H1 (cell line): ENCODE results near the gene OPN3. TPM values are rescaled to one million over a fixed set of nuclear protein-coding genes. Genes with fewer than 3 reads are reported as not detected.

ENCODE experiments used
- CTCF ChIA-PET: fragments of 300-600 bp; sonication (Branson Sonifier 250); formaldehyde crosslinking; loops from one replicate; lab custom pipeline; 2021; ENCODE audit not compliant: partially characterized antibody; lab: Charles Lee
- POLR2A ChIA-PET: fragments of 300-600 bp; sonication (Branson Sonifier 250); formaldehyde crosslinking; loops from one replicate; lab custom pipeline; 2021; ENCODE audit warnings: inconsistent platforms; ENCODE audit not compliant: partially characterized antibody; lab: Charles Lee
- DNase-seq, 2 experiments: peaks; one replicate each; pipeline versions ENCODE4 v3.0.0 to v3.0.0-alpha.2; 2010 to 2022; ENCODE audit warnings: low spot score in 2 of 2, low read depth in 1 of 2, mixed read lengths in 1 of 2
- FAIRE-seq: peaks from 2 replicates; lab custom pipeline; 2011; peaks lifted over from hg19 to GRCh38; lab: Jason Lieb, UNC
- H2AFZ ChIP-seq: 2 replicates; pipeline ENCODE4 v1.8.1; 2012; ENCODE audit warnings: low read length, inconsistent platforms
- H2AK5ac ChIP-seq: 2 replicates; pipeline ENCODE4 v1.6.1; 2013; ENCODE audit warnings: low read depth, low read length
- H2BK120ac ChIP-seq: replicated peaks from 2 replicates; pipeline ENCODE3; 2013; ENCODE audit warnings: low read depth, low read length, inconsistent platforms
- H2BK12ac ChIP-seq: 2 replicates; pipeline ENCODE4 v1.6.1; 2013; ENCODE audit warnings: low read depth, low read length
- H2BK15ac ChIP-seq: 2 replicates; pipeline ENCODE4 v1.6.1; 2013; ENCODE audit warnings: low read length
- H2BK20ac ChIP-seq: 2 replicates; pipeline ENCODE4 v1.6.1; 2013; ENCODE audit warnings: low read length
- H2BK5ac ChIP-seq: 2 replicates; pipeline ENCODE4 v1.6.1; 2013; ENCODE audit warnings: low read depth, low read length
- H3K14ac ChIP-seq: 2 replicates; pipeline ENCODE4 v1.6.1; 2013; ENCODE audit warnings: inconsistent platforms; ENCODE audit not compliant: insufficient read length
- H3K18ac ChIP-seq: 2 replicates; pipeline ENCODE4 v1.6.1; 2013; ENCODE audit warnings: low read length; ENCODE audit errors: extremely low read depth
- H3K23ac ChIP-seq: 2 replicates; pipeline ENCODE4 v1.6.1; 2013; ENCODE audit warnings: inconsistent platforms; ENCODE audit not compliant: insufficient read length
- H3K23me2 ChIP-seq: 2 replicates; pipeline ENCODE4 v1.6.1; 2013; ENCODE audit warnings: low read depth, low read length
- H3K27ac ChIP-seq: 2 replicates; pipeline ENCODE4 v1.6.1; 2011; ENCODE audit warnings: low read depth, low read length, inconsistent platforms
- H3K27me3 ChIP-seq, 4 experiments: replicated peaks in 1 of 4; 1 replicate in 1 of 4; 2 replicates in 3 of 4; pipeline versions ENCODE4 v1.6.1 to v1.8.1; 2011 to 2013; ENCODE audit warnings: low read length in 3 of 4, mild to moderate bottlenecking in 3 of 4, inconsistent platforms in 2 of 4, mixed read lengths in 2 of 4, moderate library complexity in 1 of 4; ENCODE audit not compliant: control insufficient read depth in 3 of 4, insufficient read depth in 3 of 4; ENCODE audit errors: extremely low read depth in 1 of 4
- H3K36me3 ChIP-seq, 4 experiments: 2 replicates each; pipeline versions ENCODE4 v1.6.1 to v1.8.1; 2011 to 2013; ENCODE audit warnings: mild to moderate bottlenecking in 4 of 4, low read length in 3 of 4, moderate library complexity in 2 of 4, control low read depth in 1 of 4, inconsistent platforms in 1 of 4; ENCODE audit not compliant: insufficient read depth in 4 of 4, control insufficient read depth in 2 of 4
- H3K4ac ChIP-seq: replicated peaks from 2 replicates; pipeline ENCODE3; 2013; ENCODE audit warnings: low read length, low read depth, mixed read lengths, inconsistent platforms; ENCODE audit not compliant: insufficient read length
- H3K4me1 ChIP-seq, 4 experiments: replicated peaks in 1 of 4; 1 replicate in 1 of 4; 2 replicates in 3 of 4; pipeline versions ENCODE4 v1.6.1 to v1.8.1; 2011 to 2013; ENCODE audit warnings: low read length in 3 of 4, inconsistent platforms in 2 of 4, mixed read lengths in 1 of 4; ENCODE audit not compliant: insufficient read depth in 4 of 4, control insufficient read depth in 3 of 4
- H3K4me2 ChIP-seq, 2 experiments: 2 replicates each; pipeline versions ENCODE4 v1.6.1 to v1.8.1; 2011 to 2013; ENCODE audit warnings: low read depth in 2 of 2, low read length in 2 of 2, control low read depth in 1 of 2, inconsistent platforms in 1 of 2, mild to moderate bottlenecking in 1 of 2; ENCODE audit not compliant: insufficient read depth in 1 of 2
- H3K4me3 ChIP-seq, 4 experiments: fragments of 200-600, 300-600 bp in 1 of 4; sonication (generic), shearing (Covaris generic), sonication (Bioruptor Twin) in 1 of 4; 2 replicates each; pipeline versions ENCODE4 v1.5.1 to v1.8.1; 2011 to 2016; ENCODE audit warnings: low read length in 4 of 4, low read depth in 3 of 4, control low read depth in 2 of 4, inconsistent platforms in 2 of 4, mild to moderate bottlenecking in 2 of 4, mixed read lengths in 1 of 4, moderate library complexity in 1 of 4; ENCODE audit not compliant: insufficient read depth in 2 of 4; ENCODE audit errors: extremely low read depth in 1 of 4
- H3K56ac ChIP-seq: replicated peaks from 2 replicates; pipeline ENCODE3; 2013; ENCODE audit warnings: low read depth, mild to moderate bottlenecking, mixed read lengths, low read length, inconsistent platforms; ENCODE audit not compliant: insufficient read length
- H3K79me1 ChIP-seq: 2 replicates; pipeline ENCODE4 v1.6.1; 2013; ENCODE audit warnings: low read depth, low read length, control low read depth
- H3K79me2 ChIP-seq, 2 experiments: 2 replicates each; pipeline versions ENCODE4 v1.6.1 to v1.8.1; 2012 to 2013; ENCODE audit warnings: low read length in 2 of 2, mild to moderate bottlenecking in 2 of 2, inconsistent platforms in 1 of 2; ENCODE audit not compliant: insufficient read depth in 2 of 2, control insufficient read depth in 1 of 2
- H3K9ac ChIP-seq, 4 experiments: replicated peaks in 1 of 4; 1 replicate in 1 of 4; 2 replicates in 3 of 4; pipeline versions ENCODE4 v1.6.1 to v1.8.1; 2011 to 2013; ENCODE audit warnings: low read depth in 3 of 4, low read length in 3 of 4, control low read depth in 2 of 4, mild to moderate bottlenecking in 2 of 4, moderate library complexity in 2 of 4, inconsistent platforms in 1 of 4; ENCODE audit errors: extremely low read depth in 1 of 4
- H3K9me3 ChIP-seq, 2 experiments: 2 replicates each; pipeline versions ENCODE4 v1.6.1 to v1.8.1; 2012 to 2013; ENCODE audit warnings: mild to moderate bottlenecking in 2 of 2, moderate library complexity in 2 of 2, control low read depth in 1 of 2, inconsistent platforms in 1 of 2, low read depth in 1 of 2, low read length in 1 of 2, mixed read lengths in 1 of 2; ENCODE audit not compliant: insufficient read depth in 2 of 2
- H4K20me1 ChIP-seq, 2 experiments: replicated peaks in 1 of 2; 2 replicates each; pipeline versions ENCODE3 to v1.8.1; 2011 to 2013; ENCODE audit warnings: inconsistent platforms in 2 of 2, low read length in 2 of 2, mild to moderate bottlenecking in 1 of 2; ENCODE audit not compliant: insufficient read depth in 2 of 2, control insufficient read depth in 1 of 2
- H4K5ac ChIP-seq: 2 replicates; pipeline ENCODE4 v1.6.1; 2013; ENCODE audit warnings: low read length, low read depth, mixed read lengths, inconsistent platforms; ENCODE audit not compliant: insufficient read length
- H4K8ac ChIP-seq: 2 replicates; pipeline ENCODE4 v1.8.0; 2013; ENCODE audit warnings: mild to moderate bottlenecking, moderate library complexity, low read length, inconsistent platforms; ENCODE audit not compliant: insufficient read depth; ENCODE audit errors: extremely low read depth
- H4K91ac ChIP-seq: replicated peaks from 2 replicates; pipeline ENCODE3; 2013; ENCODE audit warnings: low read length, mixed read lengths, inconsistent platforms; ENCODE audit not compliant: insufficient read length
- BACH1 ChIP-seq: IDR thresholded peaks from 2 replicates; pipeline ENCODE4 v1.6.1; 2012; ENCODE audit warnings: low read length, improper control_type of control experiment
- CBX8 ChIP-seq: fragments of 300-800, 300-1000 bp; sonication (generic); IDR thresholded peaks from 2 replicates; pipeline ENCODE4 v1.7.1; 2016; ENCODE audit warnings: low read depth, low read length, borderline replicate concordance
- CEBPB ChIP-seq: IDR thresholded peaks from 2 replicates; pipeline ENCODE4 v1.6.1; 2012; ENCODE audit warnings: low read depth, low read length
- KDM1A ChIP-seq: fragments of 200-600, 300-600 bp; sonication (generic); IDR thresholded peaks from 2 replicates; pipeline ENCODE4 v1.7.1; 2016; ENCODE audit warnings: mild to moderate bottlenecking, low read length, borderline replicate concordance
- KDM5A ChIP-seq: fragments of 200-600 bp; IDR thresholded peaks from 2 replicates; pipeline ENCODE4 v1.7.1; 2012; ENCODE audit warnings: mild to moderate bottlenecking, low read length, inconsistent platforms, mixed read lengths
- SRF ChIP-seq: IDR thresholded peaks from 2 replicates; pipeline ENCODE4 v1.6.1; 2011; ENCODE audit warnings: mild to moderate bottlenecking, low read depth, low read length, moderate library complexity
- TAF7 ChIP-seq: optimal IDR thresholded peaks from 2 replicates; pipeline ENCODE3; 2011; ENCODE audit warnings: low read depth, mild to moderate bottlenecking, inconsistent platforms, low read length, moderate library complexity, borderline replicate concordance
- TBP ChIP-seq: IDR thresholded peaks from 2 replicates; pipeline ENCODE4 v1.6.1; 2011; ENCODE audit warnings: low read depth, low read length, improper control_type of control experiment
- TEAD4 ChIP-seq: IDR thresholded peaks from 2 replicates; pipeline ENCODE4 v1.6.1; 2012; ENCODE audit warnings: low read depth, low read length, inconsistent platforms, mixed read lengths
- YY1 ChIP-seq: IDR thresholded peaks from 2 replicates; pipeline ENCODE4 v1.6.1; 2011; ENCODE audit warnings: low read depth, mild to moderate bottlenecking, low read length
- WGBS, 2 experiments: shearing (Covaris generic) in 1 of 2; methylation state at CpG; one replicate each; pipeline versions ENCODE4 v1.1.6 to v1.1.7; 2013 to 2015; ENCODE audit warnings: low lambda C conversion rate in 2 of 2, mixed read lengths in 2 of 2, inconsistent platforms in 1 of 2, low coverage in 1 of 2, missing lambda C conversion rate in 1 of 2; ENCODE audit not compliant: insufficient replicate concordance in 2 of 2, insufficient coverage in 1 of 2, insufficient read length in 1 of 2; ENCODE audit errors: extremely low coverage in 1 of 2, missing lambda C conversion rate in 1 of 2; 5-methylcytosine and 5-hydroxymethylcytosine counted together
- polyA plus RNA-seq, 7 experiments: library from polyadenylated mRNA; depleted of rRNA in 3 of 7; stranded (reverse) in 5 of 7; unstranded in 2 of 7; fragments of >200 nt in 5 of 7; fragments of 200-250 nt in 2 of 7; gene quantifications; 1 replicate in 5 of 7; 2 replicates in 1 of 7; 4 replicates in 1 of 7; pipeline versions ENCODE4 v1.2.1 to v1.2.3, GENCODE V29; 2011 to 2013; ENCODE audit warnings: missing spikeins in 2 of 7, mixed read lengths in 2 of 7
- total RNA-seq: library from RNA; stranded (reverse); fragmentation: NEBNext Ultra II Directional; extraction: Animal tissue kit (Norgen Biotek cat#: 25700); gene quantifications from 2 replicates; pipeline ENCODE4 v1.2.1, GENCODE V29; 2021

Gene OPN3
- total and polyA plus RNA-seq, 2 of the 8 experiments (the other 6 are each of a cell fraction or from before 2014, with no cell fraction given), result 8.8 to 19.4 TPM

GRCh38 chr1:241654641-241655040, 14.5 kb upstream of the OPN3 start:
- no peak overlapping the region for H2BK5ac ChIP-seq
- no peak overlapping the region for H2BK15ac ChIP-seq
- H4K91ac ChIP-seq, result no peak overlapping the region
- no peak overlapping the region for H3K18ac ChIP-seq
- H2BK120ac ChIP-seq, result no peak overlapping the region
- 87% methylated on average over 1 of the region's 1 CpG; no CpG with 5 or more reads in 1 of the 2 experiments for WGBS, 2 experiments
- ChIA-PET POLR2A (no interaction called here), CTCF (interaction anchor here (0.9 to 1.5 kb wide), 3 partner anchors 28 to 50 kb away, joined by 4 to 5 read pairs (median 5); no protein-coding TSS in a partner anchor)
- H4K8ac ChIP-seq, result no peak overlapping the region
- no peaks in the 10 kb centered on the region for H3K79me1 ChIP-seq
- H3K27ac ChIP-seq, result no peak overlapping the region
- no peaks in the 10 kb centered on the region for H4K20me1 ChIP-seq
- H3K14ac ChIP-seq, result no peak overlapping the region
- no peaks in the 10 kb centered on the region for H3K4me1 ChIP-seq
- H3K9ac ChIP-seq, result no peak overlapping the region
- H4K5ac ChIP-seq, result no peak overlapping the region
- FAIRE-seq (no peak), DNase-seq (no peak)
- no peak overlapping the region for H2BK12ac ChIP-seq
- H3K23ac ChIP-seq, result no peak overlapping the region
- no peak overlapping the region for H3K4me3 ChIP-seq
- no peak overlapping the region for H2BK20ac ChIP-seq
- H3K4ac ChIP-seq, result no peak overlapping the region
- no peak overlapping the region for H3K56ac ChIP-seq
- H3K27me3 ChIP-seq, result no peaks in the 10 kb centered on the region
- H3K23me2 ChIP-seq, result peaks cover 1% of the 10 kb centered on the region; the same call in 1 of the 2 replicates
- no peaks in the 10 kb centered on the region for H3K9me3 ChIP-seq
- no peaks in the 10 kb centered on the region for H3K79me2 ChIP-seq
- H3K36me3 ChIP-seq, result no peaks in the 10 kb centered on the region
- no peak overlapping the region for H2AK5ac ChIP-seq
- H3K4me2 ChIP-seq, result no peak overlapping the region
- no peak overlapping the region for H2AFZ ChIP-seq
- no peak for TF ChIP-seq BACH1
- no peak for TF ChIP-seq TBP
- no peak for TF ChIP-seq TEAD4
- TF ChIP-seq CBX8, result no peak
- no peak for TF ChIP-seq CEBPB
- TF ChIP-seq YY1, result no peak
- no peak for TF ChIP-seq KDM5A
- TF ChIP-seq SRF, result no peak
- no peak for TF ChIP-seq KDM1A
- no peak for TF ChIP-seq TAF7
